Heart right ventricle (tissue), 16 donors: ENCODE results near the gene PC. TPM values are rescaled to one million over a fixed set of nuclear protein-coding genes. Genes with fewer than 3 reads are reported as not detected.

Source experiments
- ATAC-seq, 8 donors: fragments of 200-7000 bp; cut with Tn5 transposase; one replicate each; pipeline ENCODE4 v1.9.1; 2020; ENCODE audit warnings: mild to moderate bottlenecking in 8 of 8, moderate library complexity in 8 of 8, moderate number of reproducible peaks in 1 of 8
- DNase-seq, 2 donors: peaks; one replicate each; pipeline ENCODE4 v3.0.0-alpha.2; 2020
- H3K27ac ChIP-seq, 10 donors: fragments of 200-600 bp; sonication (generic) in 2 of 10; one replicate each; pipeline versions ENCODE4 v1.5.0 to v1.8.0; 2020 to 2022; ENCODE audit warnings: mild to moderate bottlenecking in 3 of 10
- H3K27me3 ChIP-seq, 7 donors: fragments of 200-600 bp; one replicate each; pipeline ENCODE4 v1.8.0; 2021 to 2022; ENCODE audit warnings: mild to moderate bottlenecking in 2 of 7
- H3K36me3 ChIP-seq, 9 donors: fragments of 200-600 bp; sonication (generic) in 1 of 9; one replicate each; pipeline versions ENCODE4 v1.5.0 to v1.8.0; 2020 to 2022; ENCODE audit warnings: mild to moderate bottlenecking in 2 of 9
- H3K4me1 ChIP-seq, 9 donors: fragments of 200-600 bp; sonication (generic) in 1 of 9; one replicate each; pipeline versions ENCODE4 v1.5.0 to v1.8.0; 2020 to 2022; ENCODE audit warnings: mild to moderate bottlenecking in 4 of 9
- H3K4me3 ChIP-seq, 10 donors: fragments of 200-600 bp; sonication (generic) in 2 of 10; one replicate each; pipeline versions ENCODE4 v1.5.0 to v1.8.0; 2020 to 2022; ENCODE audit warnings: mild to moderate bottlenecking in 7 of 10, moderate library complexity in 2 of 10
- H3K9me3 ChIP-seq, 11 donors: fragments of 200-600 bp in 10 of 11; sonication (generic) in 2 of 11; one replicate each; pipeline versions ENCODE4 v1.5.0 to v1.8.0; 2013 to 2022; ENCODE audit warnings: mild to moderate bottlenecking in 2 of 11, control low read depth in 1 of 11, moderate library complexity in 1 of 11
- WGBS, 2 donors: extraction: QIAGEN DNeasy Blood & Tissue Kit; methylation state at CpG; one replicate each; pipeline ENCODE4 v1.1.7; 2013; ENCODE audit warnings: inconsistent platforms in 1 of 2; 5-methylcytosine and 5-hydroxymethylcytosine counted together
- intact Hi-C, 10 donors: fragments of 100-400 bp; cut with DNase I; formaldehyde crosslinking; loops; one replicate each; pipeline versions ENCODE4 v1.11.1 to v1.14.2; 2022
- polyA plus RNA-seq, 2 donors: library from polyadenylated mRNA; stranded (reverse); fragments of 200-250 nt; gene quantifications; one replicate each; pipeline ENCODE4 v1.2.3, GENCODE V29; 2013
- total RNA-seq, 10 donors: library from RNA; stranded (reverse); fragmentation: NEBNext Ultra II Directional in 3 of 10; extraction: Animal tissue kit (Norgen Biotek cat#: 25700) in 3 of 10; gene quantifications; one replicate each; pipeline versions ENCODE4 v1.2.1 to v1.2.4, GENCODE V29; 2021 to 2023
- TF ChIP-seq, protein P1 (sequence below), 9 donors: fragments of 200-600 bp; sonication (generic) in 2 of 9; IDR thresholded peaks; one replicate each; pipeline versions ENCODE4 v1.5.0 to v1.8.0; 2021 to 2022; ENCODE audit warnings: antibody characterized with exemption in 9 of 9, mild to moderate bottlenecking in 5 of 9, moderate library complexity in 1 of 9
- donor health status: Arrhythmogenic right ventricular cardiomyopathy.
- donor health status: ischemic (EF 13 %, LVEDD 7.1; RV severe dilation, severe dysfunction).
- donor health status: healthy with polysubstance abuse.
- donor health status: DM: no; HTN: yes; CAD: no.
- donor health status: DM: no; HTN: no; CAD: no.
- donor health status: ischemic (EF 25% LVEDD 6.9; RV normal size, moderate dysfunction).
- donor health status: ischemic (EF 25% LVEDD 5.7; RV mildly dilated, moderate dysfunction).
- donor health status: healthy.
- donor health status: DM: yes; HTN: yes; CAD: no.
- donor health status: Ischemic cardiomyopathy.
- donor health status: ischemic (EF 35%, LVEDD 5.7; RV mildly dilated, moderate dysfunction).
- donor health status: nonischemic (EF 11% LVEDD 7.7; RV severe dilation, severe dysfunction).
- donor health status: DM: yes; HTN: yes; CAD: no.
- donor health status: PGD.
- donor health status: ischemic (EF 29% LVEDD 5.4; RV normal size, mild dysfunction).
- donor health status: nonischemic (EF 23%, LVEDD 6.1; RV moderate dilation, normal function).

PC gene
- total and polyA plus RNA-seq, 12 donors, result 6.8 to 26.0 (median 11.2) TPM

DNA sequence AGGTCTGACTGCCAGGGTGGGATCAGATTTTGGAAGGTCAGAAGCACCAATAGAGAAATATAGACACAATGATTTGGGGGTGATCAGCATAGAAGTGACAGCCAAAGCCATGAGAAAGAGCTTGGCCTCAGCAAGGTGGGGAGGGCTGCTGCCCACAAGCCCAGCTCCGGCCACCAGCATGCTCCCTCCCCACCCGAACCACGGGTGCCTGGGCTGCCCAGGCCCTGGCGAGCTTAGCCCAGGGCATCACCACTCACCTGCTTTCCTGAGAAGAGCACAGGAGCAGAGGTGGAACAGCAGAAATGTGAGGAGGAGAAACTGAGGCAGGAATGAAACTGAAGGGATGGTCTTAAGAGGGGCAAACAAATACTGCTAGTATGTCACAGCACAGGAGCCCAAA is 52.6 kb downstream of the PC start:
- TF ChIP-seq, protein P1, sequence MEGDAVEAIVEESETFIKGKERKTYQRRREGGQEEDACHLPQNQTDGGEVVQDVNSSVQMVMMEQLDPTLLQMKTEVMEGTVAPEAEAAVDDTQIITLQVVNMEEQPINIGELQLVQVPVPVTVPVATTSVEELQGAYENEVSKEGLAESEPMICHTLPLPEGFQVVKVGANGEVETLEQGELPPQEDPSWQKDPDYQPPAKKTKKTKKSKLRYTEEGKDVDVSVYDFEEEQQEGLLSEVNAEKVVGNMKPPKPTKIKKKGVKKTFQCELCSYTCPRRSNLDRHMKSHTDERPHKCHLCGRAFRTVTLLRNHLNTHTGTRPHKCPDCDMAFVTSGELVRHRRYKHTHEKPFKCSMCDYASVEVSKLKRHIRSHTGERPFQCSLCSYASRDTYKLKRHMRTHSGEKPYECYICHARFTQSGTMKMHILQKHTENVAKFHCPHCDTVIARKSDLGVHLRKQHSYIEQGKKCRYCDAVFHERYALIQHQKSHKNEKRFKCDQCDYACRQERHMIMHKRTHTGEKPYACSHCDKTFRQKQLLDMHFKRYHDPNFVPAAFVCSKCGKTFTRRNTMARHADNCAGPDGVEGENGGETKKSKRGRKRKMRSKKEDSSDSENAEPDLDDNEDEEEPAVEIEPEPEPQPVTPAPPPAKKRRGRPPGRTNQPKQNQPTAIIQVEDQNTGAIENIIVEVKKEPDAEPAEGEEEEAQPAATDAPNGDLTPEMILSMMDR (IDR thresholded peaks at IDR 0.05), result no peak
- 91 to 93% methylated on average over 4 of the region's 4 CpGs for WGBS, 2 donors
- no peak for DNase-seq
- no peak overlapping the region for H3K27ac ChIP-seq
- H3K36me3 ChIP-seq, result no peaks in the 10 kb centered on the region
- H3K9me3 ChIP-seq, result no peaks in the 10 kb centered on the region
- no peak for ATAC-seq
- H3K27me3 ChIP-seq, result no peaks in the 10 kb centered on the region
- peaks cover 0 to 13% (median 0%) of the 10 kb centered on the region in 9 donors for H3K4me1 ChIP-seq
- intact Hi-C loops, result no loop called here
- H3K4me3 ChIP-seq, result no peak overlapping the region

DNA sequence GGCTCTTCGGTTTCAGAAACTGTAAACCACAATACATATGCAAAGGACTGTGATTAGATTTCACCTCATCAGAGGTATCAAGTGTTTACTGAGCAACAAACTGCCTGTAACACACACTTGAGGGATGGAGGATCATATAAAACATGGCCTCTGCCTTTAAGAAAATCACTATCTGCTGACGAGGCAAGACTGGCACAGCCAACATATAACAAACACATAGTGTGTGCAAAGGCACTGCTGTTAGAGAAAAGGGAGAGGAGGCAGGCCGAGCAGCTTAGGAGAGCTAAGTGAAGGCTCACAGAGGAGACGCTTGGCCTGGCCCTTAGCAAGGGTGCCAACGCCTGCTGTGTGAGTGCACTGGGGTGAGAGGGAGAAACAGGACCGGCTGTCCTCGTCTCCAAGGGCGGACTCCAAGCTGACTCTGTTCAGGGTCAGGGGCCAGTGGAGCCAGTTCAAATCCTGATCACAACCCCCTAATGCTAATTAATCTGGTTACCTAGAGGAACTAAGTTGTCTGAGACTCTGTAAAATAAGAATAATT is 53.1 kb downstream of the PC start:
- intact Hi-C loops, result no loop called here
- ATAC-seq (no peak), DNase-seq (no peak)
- H3K27ac ChIP-seq, result no peak overlapping the region
- no peaks in the 10 kb centered on the region for H3K36me3 ChIP-seq
- no peak overlapping the region for H3K4me3 ChIP-seq
- WGBS, 2 donors, result 89 to 97% methylated on average over 8 of the region's 8 CpGs
- TF ChIP-seq, protein P1 (IDR thresholded peaks at IDR 0.05), result no peak
- no peaks in the 10 kb centered on the region for H3K9me3 ChIP-seq
- H3K4me1 ChIP-seq, result peaks cover 0 to 13% (median 0%) of the 10 kb centered on the region in 9 donors
- no peaks in the 10 kb centered on the region for H3K27me3 ChIP-seq

DNA sequence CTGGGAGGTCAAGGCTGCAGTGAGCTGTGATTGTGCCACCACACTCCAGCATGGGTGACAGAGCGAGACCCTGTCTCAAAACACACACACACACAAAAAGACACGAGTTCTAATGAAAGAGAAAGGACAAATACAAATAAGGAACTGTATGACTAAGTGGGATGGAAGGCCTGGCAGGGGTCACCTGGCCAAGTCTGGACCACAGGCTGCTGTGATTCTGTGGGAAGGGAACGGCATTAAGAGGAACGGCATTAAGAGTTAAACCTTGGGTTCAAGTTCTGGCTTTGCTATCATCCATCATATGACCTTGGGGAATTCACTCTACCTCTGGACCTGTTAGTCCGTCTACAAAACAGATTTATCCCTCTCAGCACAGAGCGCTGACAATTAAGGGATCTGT is 53.6 kb downstream of the PC start:
- DNase-seq (no peak), ATAC-seq (no peak)
- H3K27me3 ChIP-seq, result no peaks in the 10 kb centered on the region
- H3K4me3 ChIP-seq, result no peak overlapping the region
- intact Hi-C loops, result no loop called here
- H3K9me3 ChIP-seq, result no peaks in the 10 kb centered on the region
- no peak overlapping the region for H3K27ac ChIP-seq
- H3K4me1 ChIP-seq, result peaks cover 0 to 13% (median 0%) of the 10 kb centered on the region in 9 donors
- no peaks in the 10 kb centered on the region for H3K36me3 ChIP-seq
- WGBS, 2 donors, result 94% methylated on average over 6 of the region's 6 CpGs
- TF ChIP-seq, protein P1 (IDR thresholded peaks at IDR 0.05), result no peak

DNA sequence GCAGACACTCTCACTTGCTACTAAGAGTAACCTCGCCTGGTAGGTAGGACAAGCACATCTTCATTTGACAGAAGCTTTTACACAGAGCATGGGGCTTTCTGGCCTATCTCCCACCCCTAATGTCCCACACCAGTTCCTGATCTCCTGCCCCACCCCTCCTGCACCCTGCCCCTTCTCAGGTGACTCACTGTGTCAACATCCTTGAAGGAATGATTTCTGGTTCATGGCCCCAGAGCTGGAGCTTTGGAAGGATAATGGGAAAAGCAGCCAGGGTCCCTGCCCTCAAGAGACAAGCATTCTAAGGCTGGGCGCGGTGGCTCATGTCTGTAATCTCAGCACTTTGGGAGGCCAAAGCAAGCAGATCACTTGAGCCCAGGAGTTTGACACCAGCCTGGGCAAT is 54.1 kb downstream of the PC start:
- Histone ChIP-seq H3K4me1 (peaks cover 0 to 13% (median 0%) of the 10 kb centered on the region in 9 donors), H3K27ac (no peak overlapping the region), H3K27me3 (no peaks in the 10 kb centered on the region), H3K36me3 (no peaks in the 10 kb centered on the region), H3K9me3 (no peaks in the 10 kb centered on the region), H3K4me3 (no peak overlapping the region)
- 92 to 93% methylated on average over 3 of the region's 3 CpGs for WGBS, 2 donors
- DNase-seq (no peak), ATAC-seq (no peak)
- intact Hi-C loops, result no loop called here
- TF ChIP-seq, protein P1 (IDR thresholded peaks at IDR 0.05), result no peak
